Mucosa of descending colon (tissue), 3 donors: Measurements from ENCODE around the gene ANGEL2. TPM values are rescaled to one million over a fixed set of nuclear protein-coding genes. Genes with fewer than 3 reads are reported as not detected.
"Not testable (repeated sequence)": the region's sequence is repeated elsewhere in the genome, so short reads cannot be mapped to it uniquely, and the experiment has no call there.

Source experiments
- ATAC-seq: fragments of 200-7000 bp; cut with Tn5 transposase; one replicate; pipeline ENCODE4 v1.9.1; 2020; ENCODE audit warnings: mild to moderate bottlenecking, moderate library complexity
- DNase-seq, 3 donors: peaks; one replicate each; pipeline ENCODE4 v3.0.0-alpha.2; 2020
- H3K36me3 ChIP-seq: fragments of 200-600 bp; one replicate; pipeline ENCODE4 v1.8.0; 2021; ENCODE audit warnings: low read depth, mild to moderate bottlenecking
- H3K4me1 ChIP-seq: fragments of 200-600 bp; one replicate; pipeline ENCODE4 v1.8.0; 2021; ENCODE audit warnings: low read depth, mild to moderate bottlenecking
- H3K4me3 ChIP-seq: fragments of 200-600 bp; one replicate; pipeline ENCODE4 v1.8.0; 2021; ENCODE audit warnings: mild to moderate bottlenecking
- H3K9me3 ChIP-seq: fragments of 200-600 bp; one replicate; pipeline ENCODE4 v1.8.0; 2021; ENCODE audit warnings: mild to moderate bottlenecking
- CTCF ChIP-seq: fragments of 200-600 bp; IDR thresholded peaks from one replicate; pipeline ENCODE4 v1.8.0; 2022; ENCODE audit warnings: antibody characterized with exemption, mild to moderate bottlenecking
- intact Hi-C, 2 donors: fragments of 100-400 bp; cut with DNase I in 1 of 2; cut with micrococcal nuclease in 1 of 2; formaldehyde crosslinking; loops; one replicate each; pipeline versions ENCODE4 v1.11.0 to v1.11.1; 2022; cut with DNase I, micrococcal nuclease
- total RNA-seq, 3 donors: library from RNA; stranded (reverse); fragmentation: NEBNext Ultra II Directional in 2 of 3; extraction: Animal tissue kit (Norgen Biotek cat#: 25700) in 2 of 3; gene quantifications; one replicate each; pipeline versions ENCODE4 v1.2.1 to v1.2.4, GENCODE V29; 2021 to 2023
- donor health status: DM: no; HTN: no; CAD: no; lungs with moderate emphysema.
- donor health status: DM: no; HTN: no; CAD: no.
- donor health status: DM: no; HTN: yes; CAD: no.

The ANGEL2 gene
- total RNA-seq, 3 donors from 2014 or later: 24.7 to 35.1 (median 33.3) TPM

- intact Hi-C loops: no loop called here
- TF ChIP-seq CTCF: no peak
- no peaks in the 10 kb centered on the region for H3K36me3 ChIP-seq
- no peak for DNase-seq
- H3K9me3 ChIP-seq: no peaks in the 10 kb centered on the region
- H3K4me3 ChIP-seq: no peak overlapping the region
- H3K4me1 ChIP-seq: no peaks in the 10 kb centered on the region
- ATAC-seq: no peak
These were observed 44.4 kb downstream of the ANGEL2 start for GRCh38 chr1:212971312-212971711.

- no peak for TF ChIP-seq CTCF
- DNase-seq (no peak), ATAC-seq (no peak)
- H3K4me3 ChIP-seq: no peak overlapping the region
- no peaks in the 10 kb centered on the region for H3K9me3 ChIP-seq
- H3K4me1 ChIP-seq: no peaks in the 10 kb centered on the region
- H3K36me3 ChIP-seq: no peaks in the 10 kb centered on the region
- intact Hi-C loops: no loop called here
These were observed 45.6 kb downstream of the ANGEL2 start for GRCh38 chr1:212970085-212970484.

DNA sequence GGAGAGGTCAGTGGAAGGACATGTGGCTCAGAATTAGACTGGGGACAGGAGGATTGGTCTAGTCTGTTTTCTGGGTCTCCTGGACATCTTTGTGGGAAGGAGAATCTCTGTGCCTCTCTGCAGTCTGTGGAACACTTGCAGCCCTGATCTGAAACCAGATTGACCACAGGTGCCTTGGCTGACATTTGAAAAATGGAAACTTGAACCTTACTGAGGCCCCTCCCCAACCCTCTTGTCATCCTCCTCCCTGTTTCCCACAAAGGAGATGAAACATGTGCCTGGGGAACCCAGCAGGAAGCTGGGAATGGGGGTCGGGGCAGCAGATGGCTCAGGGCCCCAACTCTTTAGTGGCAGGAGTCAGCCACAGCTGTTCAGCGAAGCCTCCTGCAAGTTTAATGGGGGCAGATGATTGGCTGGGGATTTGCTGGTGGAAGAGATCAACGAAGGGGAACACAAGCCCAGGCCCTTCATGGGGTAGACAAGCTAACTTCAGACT is 47.3 kb downstream of the ANGEL2 start:
- DNase-seq (no peak), ATAC-seq (no peak)
- Histone ChIP-seq H3K4me1 (no peaks in the 10 kb centered on the region), H3K36me3 (no peaks in the 10 kb centered on the region), H3K4me3 (no peak overlapping the region), H3K9me3 (no peaks in the 10 kb centered on the region)
- intact Hi-C loops: no loop called here
- no peak for TF ChIP-seq CTCF

DNA sequence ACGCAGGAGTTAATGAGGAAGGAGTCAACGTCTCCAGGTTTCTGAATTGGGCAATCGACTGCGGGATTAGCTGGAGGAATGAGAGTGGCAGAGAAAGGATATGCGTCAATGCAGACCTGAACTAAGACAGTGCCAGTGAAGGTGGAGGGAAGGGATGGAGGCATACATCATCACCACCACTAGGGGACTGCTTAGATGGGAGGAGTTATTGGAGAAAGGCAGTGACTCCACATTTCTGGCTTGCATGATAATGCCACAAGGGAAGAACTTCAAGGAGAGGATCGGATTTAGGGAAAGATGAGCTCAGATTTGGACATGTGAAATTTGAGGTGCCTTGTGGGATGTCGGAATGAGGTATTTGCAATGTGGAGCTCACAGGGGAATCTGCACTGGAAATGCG is 47.9 kb downstream of the ANGEL2 start:
- Histone ChIP-seq H3K9me3 (no peaks in the 10 kb centered on the region), H3K4me3 (no peak overlapping the region), H3K4me1 (no peaks in the 10 kb centered on the region), H3K36me3 (no peaks in the 10 kb centered on the region)
- TF ChIP-seq CTCF: no peak
- intact Hi-C loops: no loop called here
- ATAC-seq (peak; percentile 61), DNase-seq (no peak)

DNA sequence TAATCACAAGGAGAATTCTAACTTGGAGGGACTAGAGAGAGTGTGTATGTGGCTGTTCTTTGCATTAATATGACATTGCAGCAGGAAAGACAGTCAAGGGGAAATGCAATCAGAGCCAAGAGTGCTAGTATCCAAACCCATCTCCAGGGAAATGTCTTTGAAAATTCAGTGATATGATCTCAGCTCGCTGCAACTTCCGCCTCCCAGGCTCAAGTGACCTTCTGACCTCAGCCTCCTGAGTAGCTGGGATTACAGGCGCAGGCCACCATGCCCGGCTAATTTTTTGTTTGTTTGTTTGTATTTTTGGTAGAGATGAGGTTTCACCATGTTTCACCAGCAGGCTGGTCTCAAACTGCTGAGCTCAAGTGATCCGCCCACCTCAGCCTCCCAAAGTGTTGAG is 49.1 kb downstream of the ANGEL2 start:
- TF ChIP-seq CTCF: no peak
- Histone ChIP-seq H3K9me3 (no peaks in the 10 kb centered on the region), H3K4me1 (no peaks in the 10 kb centered on the region), H3K4me3 (no peak overlapping the region), H3K36me3 (no peaks in the 10 kb centered on the region)
- no peak for ATAC-seq
- intact Hi-C loops: no loop called here
- no peak for DNase-seq

GRCh38 chr1:212964993-212965392 is 50.7 kb downstream of the ANGEL2 start:
- H3K4me3 ChIP-seq, intact Hi-C loops, H3K4me1 ChIP-seq, H3K36me3 ChIP-seq, ATAC-seq, H3K9me3 ChIP-seq: not testable (repeated sequence)
- peak in 1 of 3 donors; percentile 12 for DNase-seq
